Activated T-cell treated with anti-CD3 and anti-CD28 coated beads, Interleukin-2, amount 50 U/mL, for 72 hours (primary cell): Measurements from ENCODE around the gene UBE3D. TPM values are rescaled to one million over a fixed set of nuclear protein-coding genes. Genes with fewer than 3 reads are reported as not detected.
"Not testable (repeated sequence)": the region's sequence is repeated elsewhere in the genome, so short reads cannot be mapped to it uniquely, and the experiment has no call there.

Experiments
- ATAC-seq, 2 donors: fragments of 150-1000 bp; cut with Tn5 transposase; replicated peaks in 1 of 2; 2 replicates each; pipeline ENCODE4 v1.10.0; 2021; ENCODE audit warnings: moderate library complexity in 2 of 2, mild to moderate bottlenecking in 1 of 2
- DNase-seq, 2 donors: peaks; one replicate each; pipeline ENCODE4 v3.0.0; 2021 to 2022; ENCODE audit warnings: mixed read lengths in 1 of 2
- H3K27ac Mint-ChIP-seq: one replicate; pipeline ENCODE4 v1.8.0; 2022; ENCODE audit warnings: mild to moderate bottlenecking, moderate library complexity, mixed read lengths
- H3K27me3 Mint-ChIP-seq: one replicate; pipeline ENCODE4 v1.8.0; 2022; ENCODE audit warnings: low read depth, mixed read lengths
- H3K36me3 Mint-ChIP-seq, 2 donors: one replicate each; pipeline ENCODE4 v1.8.0; 2022; ENCODE audit warnings: mixed read lengths in 2 of 2, mild to moderate bottlenecking in 1 of 2; ENCODE audit not compliant: insufficient read depth in 2 of 2
- H3K4me1 Mint-ChIP-seq: one replicate; pipeline ENCODE4 v1.8.0; 2022; ENCODE audit warnings: low read depth, mixed read lengths
- H3K4me3 Mint-ChIP-seq, 2 donors: one replicate each; pipeline ENCODE4 v1.8.0; 2022; ENCODE audit warnings: mild to moderate bottlenecking in 2 of 2, mixed read lengths in 2 of 2, moderate library complexity in 2 of 2
- H3K9me3 Mint-ChIP-seq, 2 donors: one replicate each; pipeline ENCODE4 v1.8.0; 2022; ENCODE audit warnings: mixed read lengths in 2 of 2
- total RNA-seq, 2 donors: library from RNA; stranded (reverse); gene quantifications; one replicate each; pipeline ENCODE4 v1.2.3, GENCODE V29; 2022

UBE3D gene
- total RNA-seq, 2 donors from 2014 or later = 5.3 to 6.6 TPM

DNA sequence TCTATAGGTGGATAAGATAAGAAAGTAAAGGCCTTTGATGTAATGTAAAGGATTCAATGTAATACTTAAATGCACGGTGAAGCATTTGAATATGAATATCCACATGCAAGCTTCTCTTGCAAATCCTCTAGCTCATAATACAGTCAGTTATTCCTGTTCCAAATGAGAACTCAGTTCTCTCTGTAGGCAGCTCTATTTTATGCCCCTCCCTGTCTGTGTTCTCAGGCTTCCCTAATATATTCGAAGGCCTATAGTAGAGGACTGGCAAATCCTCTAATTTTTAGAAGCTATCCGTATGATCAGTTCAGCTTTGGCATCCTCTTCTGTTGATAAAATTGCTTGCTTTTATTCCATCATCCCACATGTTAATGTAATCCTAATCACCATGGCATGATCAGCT lies 200.2 kb downstream of the UBE3D start:
- Mint-ChIP-seq H3K27ac (no peak overlapping the region), H3K36me3 (no peaks in the 10 kb centered on the region), H3K4me3 (no peak overlapping the region), H3K4me1 (no peaks in the 10 kb centered on the region), H3K9me3 (peaks cover 2 to 3% of the 10 kb centered on the region in 2 donors), H3K27me3 (peaks cover 5% of the 10 kb centered on the region)
- DNase-seq (no peak), ATAC-seq (no peak)

DNA sequence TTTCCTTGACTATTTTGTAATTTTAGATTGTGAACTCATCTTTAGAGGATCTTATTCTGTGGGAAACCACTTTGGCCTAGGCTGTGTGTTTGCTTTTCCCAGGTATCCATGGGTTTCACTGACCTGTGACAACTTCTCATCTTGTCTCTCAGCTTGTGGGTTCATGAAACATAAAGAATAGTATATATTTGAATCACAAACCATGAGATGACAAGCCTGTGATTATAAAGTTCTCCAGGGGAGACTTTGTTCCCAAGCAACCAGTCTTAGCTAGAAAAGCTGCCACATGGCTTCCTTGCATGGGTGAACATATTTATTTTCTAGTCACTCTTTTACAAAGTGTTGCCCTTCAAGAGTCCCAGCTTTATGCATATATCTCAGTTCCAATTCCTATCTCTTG lies 201.9 kb downstream of the UBE3D start:
- H3K27me3 Mint-ChIP-seq = peaks cover 10% of the 10 kb centered on the region
- peaks cover 2 to 3% of the 10 kb centered on the region in 2 donors for H3K9me3 Mint-ChIP-seq
- no peaks in the 10 kb centered on the region for H3K36me3 Mint-ChIP-seq
- DNase-seq = no peak
- H3K27ac Mint-ChIP-seq = no peak overlapping the region
- no peak overlapping the region for H3K4me3 Mint-ChIP-seq
- H3K4me1 Mint-ChIP-seq = no peaks in the 10 kb centered on the region
- no peak for ATAC-seq

DNA sequence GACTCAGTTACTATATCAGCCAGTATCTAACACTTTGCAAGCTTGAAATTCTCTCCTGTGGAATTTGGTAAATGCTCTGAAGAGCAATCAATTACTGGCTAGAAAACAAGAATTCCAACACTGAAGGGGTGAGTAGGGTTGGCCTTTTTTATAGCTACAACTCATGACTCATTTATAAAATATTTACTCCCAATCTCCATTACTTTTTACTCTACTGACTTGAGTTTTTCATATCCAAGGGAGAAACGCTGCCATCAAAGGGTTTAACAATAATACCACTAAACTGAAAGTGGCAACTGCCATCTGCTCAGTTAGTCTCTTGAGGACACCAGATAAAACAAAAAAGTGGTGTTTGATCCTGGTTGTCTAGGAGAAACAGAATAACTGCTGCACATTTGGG lies 203.1 kb downstream of the UBE3D start:
- ATAC-seq = no peak
- H3K4me1 Mint-ChIP-seq = no peaks in the 10 kb centered on the region
- DNase-seq = no peak
- peaks cover 2 to 3% of the 10 kb centered on the region in 2 donors for H3K9me3 Mint-ChIP-seq
- H3K36me3 Mint-ChIP-seq = no peaks in the 10 kb centered on the region
- no peak overlapping the region for H3K4me3 Mint-ChIP-seq
- H3K27ac Mint-ChIP-seq = no peak overlapping the region
- H3K27me3 Mint-ChIP-seq = peaks cover 7% of the 10 kb centered on the region

DNA sequence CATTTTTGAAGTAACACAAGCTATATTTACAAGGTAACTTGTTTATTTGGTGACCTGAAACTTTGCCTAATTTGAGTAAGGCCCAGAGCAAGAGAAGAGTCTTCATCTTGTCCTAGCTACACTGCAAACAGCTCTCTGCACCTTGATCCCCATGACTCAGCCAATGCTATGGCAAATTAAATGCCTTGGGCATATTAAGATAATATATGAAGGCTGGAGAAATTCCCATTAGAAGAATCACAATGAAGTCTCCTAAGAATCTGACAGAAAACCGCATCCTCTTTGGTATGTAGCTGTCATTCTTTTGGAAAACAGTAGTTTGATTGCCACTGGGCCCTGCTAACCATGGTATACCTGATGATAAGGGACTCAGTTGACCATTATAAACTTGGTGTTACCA lies 204.5 kb downstream of the UBE3D start:
- Mint-ChIP-seq H3K4me1 (no peaks in the 10 kb centered on the region), H3K27me3 (peaks cover 5% of the 10 kb centered on the region), H3K4me3 (no peak overlapping the region), H3K27ac (no peak overlapping the region), H3K36me3 (no peaks in the 10 kb centered on the region), H3K9me3 (peaks cover 2% of the 10 kb centered on the region in 2 donors)
- ATAC-seq = no peak
- DNase-seq = no peak

DNA sequence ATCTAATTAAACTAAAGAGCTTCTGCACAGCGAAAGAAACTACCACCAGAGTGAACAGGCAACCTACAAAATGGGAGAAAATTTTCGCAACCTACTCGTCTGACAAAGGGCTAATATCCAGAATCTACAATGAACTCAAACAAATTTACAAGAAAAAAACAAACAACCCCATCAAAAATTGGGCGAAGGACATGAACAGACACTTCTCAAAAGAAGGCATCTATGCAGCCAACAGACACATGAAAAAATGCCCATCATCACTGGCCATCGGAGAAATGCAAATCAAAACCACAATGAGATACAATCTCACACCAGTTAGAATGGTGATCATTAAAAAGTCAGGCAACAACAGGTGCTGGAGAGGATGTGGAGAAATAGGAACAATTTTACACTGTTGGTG lies 209.6 kb downstream of the UBE3D start:
- H3K27ac Mint-ChIP-seq, H3K9me3 Mint-ChIP-seq, H3K36me3 Mint-ChIP-seq, H3K4me1 Mint-ChIP-seq, H3K4me3 Mint-ChIP-seq, ATAC-seq, DNase-seq, H3K27me3 Mint-ChIP-seq: not testable (repeated sequence)

DNA sequence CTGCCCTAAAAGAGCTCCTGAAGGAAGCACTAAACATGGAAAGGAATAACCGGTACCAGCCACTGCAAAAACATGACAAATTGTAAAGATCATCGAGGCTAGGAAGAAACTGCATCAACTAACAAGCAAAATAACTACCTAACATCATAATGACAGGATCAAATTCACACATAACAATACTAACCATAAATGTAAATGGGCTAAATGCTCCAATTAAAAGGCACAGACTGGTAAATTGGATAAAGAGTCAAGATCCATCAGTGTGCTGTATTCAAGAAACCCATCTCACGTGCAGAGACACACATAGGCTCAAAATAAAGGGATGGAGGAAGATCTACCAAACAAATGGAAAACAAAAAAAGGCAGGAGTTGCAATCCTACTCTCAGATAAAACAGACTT lies 212.7 kb downstream of the UBE3D start:
- H3K4me1 Mint-ChIP-seq, H3K36me3 Mint-ChIP-seq, H3K27me3 Mint-ChIP-seq, H3K4me3 Mint-ChIP-seq, ATAC-seq, H3K27ac Mint-ChIP-seq, DNase-seq: not testable (repeated sequence)
- peaks cover 6 to 12% of the 10 kb centered on the region in 2 donors for H3K9me3 Mint-ChIP-seq

DNA sequence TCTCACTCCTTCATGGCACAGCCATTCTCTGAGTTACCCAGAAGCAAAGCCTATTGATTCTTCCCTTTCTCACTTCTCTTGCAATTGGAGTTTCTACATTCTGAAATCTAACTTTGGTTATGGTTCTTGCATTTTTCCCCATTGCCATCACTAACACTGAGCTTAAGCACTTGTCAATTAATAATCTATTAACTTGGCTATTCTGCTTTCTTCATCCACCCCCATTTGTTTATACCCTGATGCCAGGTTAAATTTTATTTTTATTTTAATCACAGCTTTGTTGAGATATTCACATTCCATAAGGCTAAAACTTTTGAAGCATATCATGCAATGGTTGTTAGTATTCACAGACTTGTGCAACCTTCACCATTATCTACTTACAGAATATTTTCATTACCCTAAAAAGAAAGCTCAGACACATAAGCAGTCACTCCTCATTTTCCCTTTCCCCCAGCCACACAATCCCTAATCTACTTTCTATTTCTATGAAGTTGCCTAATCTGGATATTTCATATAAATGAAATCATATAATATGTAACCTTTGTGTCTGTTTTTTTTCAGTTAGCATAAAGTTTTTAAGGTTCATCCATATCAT lies 222.3 kb downstream of the UBE3D start:
- Mint-ChIP-seq H3K36me3 (no peaks in the 10 kb centered on the region), H3K27me3 (no peaks in the 10 kb centered on the region), H3K9me3 (no peaks in the 10 kb centered on the region), H3K4me3 (no peak overlapping the region), H3K4me1 (no peaks in the 10 kb centered on the region), H3K27ac (no peak overlapping the region)
- no peak for ATAC-seq
- DNase-seq = no peak

DNA sequence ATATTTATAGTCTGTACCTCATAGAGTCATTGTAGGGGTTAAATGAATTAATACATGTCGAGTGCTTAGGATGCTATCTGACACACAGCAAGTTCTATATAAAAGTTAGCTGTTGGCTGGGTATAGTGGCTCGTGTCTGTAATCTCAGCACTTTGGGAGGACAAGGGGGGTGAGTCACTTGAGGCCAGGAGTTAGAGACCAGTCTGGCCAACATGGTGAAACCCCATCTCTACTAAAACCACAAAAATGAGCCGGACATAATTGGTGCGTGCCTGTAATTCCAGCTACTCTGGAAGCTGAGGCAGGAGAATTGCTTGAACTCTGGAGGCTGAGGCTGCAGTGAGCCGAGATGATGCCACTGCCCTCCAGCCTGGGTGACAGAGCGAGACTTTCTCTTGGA lies 222.9 kb downstream of the UBE3D start:
- DNase-seq = no peak
- Mint-ChIP-seq H3K27ac (no peak overlapping the region), H3K9me3 (no peaks in the 10 kb centered on the region), H3K27me3 (no peaks in the 10 kb centered on the region), H3K36me3 (no peaks in the 10 kb centered on the region), H3K4me3 (no peak overlapping the region), H3K4me1 (no peaks in the 10 kb centered on the region)
- no peak for ATAC-seq

Other genes starting within 250 kb of the UBE3D start
- 10 to 100 TPM; 12.0 to 12.6 TPM for gene DOP1A, start 1.8 kb upstream of the UBE3D start, total RNA-seq
- gene PGM3, start 127.4 kb upstream of the UBE3D start, total RNA-seq = 10 to 100 TPM; 22.4 to 34.1 TPM
- gene RWDD2A, start 127.5 kb upstream of the UBE3D start, total RNA-seq = 1 to 10 TPM; 2.8 to 3.4 TPM